ENCODE measurements around the gene ITFG2. TPM values are rescaled to one million over a fixed set of nuclear protein-coding genes. Genes with fewer than 3 reads are reported as not detected.

Gene ITFG2
- total and polyA plus RNA-seq, 8 donors = 29.0 to 77.9 (median 68.5) TPM

- H3K27ac ChIP-seq = no peak overlapping the region
- H3K4me1 ChIP-seq = peaks cover 7 to 14% of the 10 kb centered on the region in 2 donors
- H3K27me3 ChIP-seq = no peaks in the 10 kb centered on the region
- DNase-seq (no peak), ATAC-seq (no peak)
- no peak for TF ChIP-seq CTCF (IDR thresholded peaks at IDR 0.05)
- H3K4me3 ChIP-seq = no peak overlapping the region
- no peaks in the 10 kb centered on the region for H3K9me3 ChIP-seq
- peaks cover 5 to 90% of the 10 kb centered on the region in 2 donors for H3K36me3 ChIP-seq
- intact Hi-C loops (cut with DNase I) = no loop called here
Measured at GRCh38 chr12:2801044-2801783, 11.3 kb upstream of the ITFG2 start.

- TF ChIP-seq CTCF (IDR thresholded peaks at IDR 0.05) = no peak
- ATAC-seq (no peak), DNase-seq (no peak)
- Histone ChIP-seq H3K4me3 (no peak overlapping the region), H3K9me3 (no peaks in the 10 kb centered on the region), H3K36me3 (peaks cover 5 to 72% of the 10 kb centered on the region in 2 donors), H3K27me3 (no peaks in the 10 kb centered on the region), H3K27ac (no peak overlapping the region), H3K4me1 (no peaks in the 10 kb centered on the region)
- intact Hi-C loops (cut with DNase I) = no loop called here
Measured at GRCh38 chr12:2803635-2804392, 8.7 kb upstream of the ITFG2 start.

GRCh38 chr12:2804393-2805142, 7.9 kb upstream of the ITFG2 start:
- H3K36me3 ChIP-seq = peaks cover 5 to 65% of the 10 kb centered on the region in 2 donors
- no peaks in the 10 kb centered on the region for H3K27me3 ChIP-seq
- intact Hi-C loops (cut with DNase I) = no loop called here
- no peak overlapping the region for H3K27ac ChIP-seq
- no peak overlapping the region for H3K4me3 ChIP-seq
- peak; percentile 27 for ATAC-seq
- no peak for TF ChIP-seq CTCF (IDR thresholded peaks at IDR 0.05)
- no peak for DNase-seq
- H3K9me3 ChIP-seq = no peaks in the 10 kb centered on the region
- no peaks in the 10 kb centered on the region for H3K4me1 ChIP-seq

GRCh38 chr12:2805143-2805520, 7.3 kb upstream of the ITFG2 start:
- no peaks in the 10 kb centered on the region for H3K9me3 ChIP-seq
- DNase-seq = no peak
- no peak overlapping the region for H3K4me3 ChIP-seq
- no peak overlapping the region for H3K27ac ChIP-seq
- peaks cover under 1 to 59% of the 10 kb centered on the region in 2 donors for H3K36me3 ChIP-seq
- H3K4me1 ChIP-seq = no peaks in the 10 kb centered on the region
- TF ChIP-seq CTCF (IDR thresholded peaks at IDR 0.05) = no peak
- no peak for ATAC-seq
- intact Hi-C loops (cut with DNase I) = no loop called here
- no peaks in the 10 kb centered on the region for H3K27me3 ChIP-seq

- no peak overlapping the region for H3K4me3 ChIP-seq
- intact Hi-C loops (cut with DNase I) = no loop called here
- no peaks in the 10 kb centered on the region for H3K9me3 ChIP-seq
- no peaks in the 10 kb centered on the region for H3K27me3 ChIP-seq
- H3K27ac ChIP-seq = no peak overlapping the region
- ATAC-seq (no peak), DNase-seq (no peak)
- peaks cover 0 to 4% of the 10 kb centered on the region in 2 donors for H3K4me1 ChIP-seq
- TF ChIP-seq CTCF (IDR thresholded peaks at IDR 0.05) = no peak
- peaks cover 0 to 43% of the 10 kb centered on the region in 2 donors for H3K36me3 ChIP-seq
Measured at GRCh38 chr12:2806700-2807099, 5.8 kb upstream of the ITFG2 start.

Measured in left lung (tissue), 10 donors.